Sigmoid colon (tissue), 7 donors: ENCODE measurements around the gene EPAS1. TPM values are rescaled to one million over a fixed set of nuclear protein-coding genes. Genes with fewer than 3 reads are reported as not detected.

Experiments used
- DNase-seq: peaks from one replicate; pipeline ENCODE4 v3.0.0-alpha.2; 2019
- H3K27ac ChIP-seq, 4 donors: fragments of 200-600 bp; sonication (generic); one replicate each; pipeline ENCODE4 v1.5.1; 2016 to 2019; ENCODE audit warnings: mild to moderate bottlenecking in 1 of 4
- H3K27me3 ChIP-seq, 3 donors: fragments of 200-600 bp; sonication (generic); one replicate each; pipeline ENCODE4 v1.5.1; 2019; ENCODE audit warnings: mild to moderate bottlenecking in 1 of 3
- H3K36me3 ChIP-seq, 4 donors: fragments of 200-600 bp; sonication (generic); one replicate each; pipeline ENCODE4 v1.5.1; 2016 to 2019
- H3K4me1 ChIP-seq, 4 donors: fragments of 200-600 bp; sonication (generic); one replicate each; pipeline ENCODE4 v1.5.1; 2017 to 2019
- H3K4me3 ChIP-seq, 4 donors: fragments of 200-600 bp; sonication (generic); one replicate each; pipeline ENCODE4 v1.5.1; 2017 to 2019; ENCODE audit warnings: mild to moderate bottlenecking in 2 of 4, moderate library complexity in 1 of 4
- H3K9me3 ChIP-seq, 4 donors: fragments of 200-600 bp in 3 of 4; sonication (generic) in 3 of 4; one replicate each; pipeline versions ENCODE4 v1.5.1 to v1.6.1; 2013 to 2019
- EP300 ChIP-seq, 4 donors: sonication (generic); formaldehyde crosslinking; IDR thresholded peaks; one replicate each; pipeline ENCODE4 v1.6.1; 2017; ENCODE audit warnings: antibody characterized with exemption in 4 of 4
- POLR2A ChIP-seq, 2 donors: fragments of 450-650 bp; IDR thresholded peaks; one replicate each; pipeline ENCODE4 v1.6.1; 2016; ENCODE audit warnings: antibody characterized with exemption in 2 of 2, mild to moderate bottlenecking in 2 of 2, moderate library complexity in 2 of 2
- POLR2AphosphoS5 ChIP-seq, 4 donors: sonication (generic); formaldehyde crosslinking; IDR thresholded peaks; one replicate each; pipeline ENCODE4 v1.6.1; 2017; ENCODE audit warnings: antibody characterized with exemption in 4 of 4
- WGBS, 2 donors: extraction: QIAGEN DNeasy Blood & Tissue Kit; methylation state at CpG; one replicate each; pipeline ENCODE4 v1.1.7; 2013; 5-methylcytosine and 5-hydroxymethylcytosine counted together
- intact Hi-C: fragments of 100-400 bp; cut with DNase I; formaldehyde crosslinking; loops from one replicate; pipeline ENCODE4 v1.15.1; 2023
- polyA plus RNA-seq, 3 donors: library from polyadenylated mRNA; stranded (reverse); fragments of 200-250 nt; gene quantifications; one replicate each; pipeline ENCODE4 v1.2.3, GENCODE V29; 2013
- total RNA-seq, 4 donors: library from RNA; depleted of rRNA; stranded (reverse); fragments of >200 nt; gene quantifications; one replicate each; pipeline ENCODE4 v1.1.0, GENCODE V29; 2016
- TF ChIP-seq, protein P1 (sequence below), 4 experiments: fragments of 450-650 bp in 3 of 4; fragments of 200-600 bp in 1 of 4; IDR thresholded peaks; one replicate each; pipeline ENCODE4 v1.5.1; 2016 to 2019; ENCODE audit warnings: antibody characterized with exemption in 4 of 4, mild to moderate bottlenecking in 3 of 4, moderate library complexity in 2 of 4
- donor health status: healthy with polysubstance abuse.
- donor health status: Bipolar disorder and iron deficiency.
- donor health status: healthy.

The EPAS1 gene
- total and polyA plus RNA-seq, 7 donors, result 56.8 to 97.8 (median 62.2) TPM

GRCh38 chr2:46344706-46345105 lies 47.5 kb downstream of the EPAS1 start:
- intact Hi-C loops, result no loop called here
- peaks cover 0 to 5% (median 2%) of the 10 kb centered on the region in 4 donors for H3K4me1 ChIP-seq

GRCh38 chr2:46345775-46346174 lies 48.6 kb downstream of the EPAS1 start:
- intact Hi-C loops, result no loop called here
- TF ChIP-seq POLR2A (IDR thresholded peaks at IDR 0.05) (no peak), POLR2AphosphoS5 (IDR thresholded peaks at IDR 0.05) (no peak), EP300 (IDR thresholded peaks at IDR 0.05) (no peak)
- TF ChIP-seq, protein P1, sequence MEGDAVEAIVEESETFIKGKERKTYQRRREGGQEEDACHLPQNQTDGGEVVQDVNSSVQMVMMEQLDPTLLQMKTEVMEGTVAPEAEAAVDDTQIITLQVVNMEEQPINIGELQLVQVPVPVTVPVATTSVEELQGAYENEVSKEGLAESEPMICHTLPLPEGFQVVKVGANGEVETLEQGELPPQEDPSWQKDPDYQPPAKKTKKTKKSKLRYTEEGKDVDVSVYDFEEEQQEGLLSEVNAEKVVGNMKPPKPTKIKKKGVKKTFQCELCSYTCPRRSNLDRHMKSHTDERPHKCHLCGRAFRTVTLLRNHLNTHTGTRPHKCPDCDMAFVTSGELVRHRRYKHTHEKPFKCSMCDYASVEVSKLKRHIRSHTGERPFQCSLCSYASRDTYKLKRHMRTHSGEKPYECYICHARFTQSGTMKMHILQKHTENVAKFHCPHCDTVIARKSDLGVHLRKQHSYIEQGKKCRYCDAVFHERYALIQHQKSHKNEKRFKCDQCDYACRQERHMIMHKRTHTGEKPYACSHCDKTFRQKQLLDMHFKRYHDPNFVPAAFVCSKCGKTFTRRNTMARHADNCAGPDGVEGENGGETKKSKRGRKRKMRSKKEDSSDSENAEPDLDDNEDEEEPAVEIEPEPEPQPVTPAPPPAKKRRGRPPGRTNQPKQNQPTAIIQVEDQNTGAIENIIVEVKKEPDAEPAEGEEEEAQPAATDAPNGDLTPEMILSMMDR (IDR thresholded peaks at IDR 0.05), result no peak
- Histone ChIP-seq H3K27me3 (no peaks in the 10 kb centered on the region), H3K9me3 (no peaks in the 10 kb centered on the region), H3K4me1 (peaks cover 0 to 5% (median 0%) of the 10 kb centered on the region in 4 donors), H3K36me3 (peaks cover 0 to 16% (median 0%) of the 10 kb centered on the region in 4 donors), H3K27ac (no peak overlapping the region), H3K4me3 (no peak overlapping the region)
- DNase-seq, result no peak
- WGBS, 2 donors, result 62 to 76% methylated on average over 3 of the region's 3 CpGs

More at GRCh38 chr2:46344706-46345105, 47.5 kb downstream of the EPAS1 start:
- H3K4me3 ChIP-seq, result no peak overlapping the region
- peaks cover 0 to 16% (median 0%) of the 10 kb centered on the region in 4 donors for H3K36me3 ChIP-seq
- H3K9me3 ChIP-seq, result no peaks in the 10 kb centered on the region
- H3K27ac ChIP-seq, result peak overlapping the region in 1 of 4 donors; percentile 19
- no peaks in the 10 kb centered on the region for H3K27me3 ChIP-seq
- WGBS, 2 donors, result 79 to 88% methylated on average over 5 of the region's 5 CpGs
- TF ChIP-seq POLR2A (IDR thresholded peaks at IDR 0.05), result no peak
- TF ChIP-seq, protein P1 (IDR thresholded peaks at IDR 0.05), result no peak
- no peak for TF ChIP-seq EP300 (IDR thresholded peaks at IDR 0.05)
- TF ChIP-seq POLR2AphosphoS5 (IDR thresholded peaks at IDR 0.05), result no peak
- DNase-seq, result no peak

GRCh38 chr2:46346719-46347118 lies 49.5 kb downstream of the EPAS1 start:
- no peak for TF ChIP-seq POLR2A (IDR thresholded peaks at IDR 0.05)
- intact Hi-C loops, result no loop called here
- 97% methylated on average over 10 of the region's 10 CpGs for WGBS, 2 donors
- Histone ChIP-seq H3K27me3 (no peaks in the 10 kb centered on the region), H3K27ac (no peak overlapping the region), H3K4me1 (peaks cover 0 to 10% (median 0%) of the 10 kb centered on the region in 4 donors), H3K36me3 (peaks cover 0 to 16% (median 0%) of the 10 kb centered on the region in 4 donors), H3K9me3 (no peaks in the 10 kb centered on the region), H3K4me3 (no peak overlapping the region)
- DNase-seq, result no peak

DNA sequence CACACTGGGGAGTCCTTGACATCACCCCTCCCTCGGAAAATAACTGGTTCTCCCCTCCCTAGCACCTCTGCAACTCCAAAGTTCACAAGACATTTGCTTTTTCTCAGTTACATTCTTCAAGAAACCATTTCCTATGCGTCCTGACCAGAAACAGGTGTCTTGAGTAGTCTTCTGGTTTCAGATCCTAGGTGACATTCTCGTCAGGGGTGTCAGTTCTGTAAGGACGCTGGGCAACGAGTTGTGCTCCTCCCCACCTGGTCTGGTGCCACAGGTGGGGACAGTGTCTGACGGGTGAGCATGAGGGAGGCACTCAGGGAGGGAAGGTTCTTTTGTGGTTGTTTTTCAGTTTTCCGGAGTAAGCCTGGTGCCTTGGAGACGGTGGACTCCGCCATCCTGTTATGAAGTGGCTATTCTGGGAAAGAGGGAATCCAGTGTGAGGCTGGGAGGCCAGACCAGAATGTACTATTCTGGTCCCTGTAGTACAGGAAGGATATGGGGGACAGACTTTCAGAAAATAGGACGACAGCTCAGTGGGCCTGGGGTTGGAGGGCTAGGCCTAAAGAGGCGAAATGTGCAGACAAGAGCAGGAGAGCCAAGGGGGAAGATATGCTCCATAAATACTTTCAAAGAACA lies 50.6 kb downstream of the EPAS1 start:
- intact Hi-C loops, result no loop called here
- Histone ChIP-seq H3K4me1 (peaks cover 0 to 10% (median 0%) of the 10 kb centered on the region in 4 donors), H3K27ac (no peak overlapping the region), H3K27me3 (no peaks in the 10 kb centered on the region), H3K36me3 (peaks cover 0 to 16% (median 0%) of the 10 kb centered on the region in 4 donors), H3K4me3 (no peak overlapping the region), H3K9me3 (no peaks in the 10 kb centered on the region)
- TF ChIP-seq POLR2A (IDR thresholded peaks at IDR 0.05), result no peak
- no peak for TF ChIP-seq POLR2AphosphoS5 (IDR thresholded peaks at IDR 0.05)
- TF ChIP-seq, protein P1 (IDR thresholded peaks at IDR 0.05), result no peak
- no peak for TF ChIP-seq EP300 (IDR thresholded peaks at IDR 0.05)
- DNase-seq, result no peak
- 72 to 89% methylated on average over 11 of the region's 11 CpGs for WGBS, 2 donors

DNA sequence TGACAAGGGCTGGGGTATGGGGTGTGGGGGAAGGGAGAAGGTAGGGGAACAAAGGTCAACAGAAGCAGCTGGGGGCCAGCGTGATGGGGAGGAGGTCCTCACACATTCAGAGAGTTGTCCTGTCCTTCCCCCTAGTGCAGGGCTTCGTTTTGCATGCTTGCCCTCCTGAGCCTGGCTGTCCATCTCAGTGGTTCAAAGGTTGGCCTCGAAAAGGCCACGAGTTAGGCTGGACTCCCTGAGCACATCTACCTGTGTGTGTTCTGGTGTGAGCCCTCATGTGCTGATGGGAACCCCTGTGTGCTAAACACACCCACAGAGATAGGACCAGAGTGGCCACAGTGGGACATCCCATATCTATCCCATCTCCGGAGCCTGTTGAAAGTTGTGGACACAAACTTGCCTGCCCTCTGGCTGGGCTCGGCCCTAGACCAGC lies 51.9 kb downstream of the EPAS1 start:
- Histone ChIP-seq H3K36me3 (peaks cover 0 to 16% (median 0%) of the 10 kb centered on the region in 4 donors), H3K9me3 (no peaks in the 10 kb centered on the region), H3K4me3 (no peak overlapping the region), H3K4me1 (peaks cover 0 to 10% (median 0%) of the 10 kb centered on the region in 4 donors), H3K27ac (no peak overlapping the region), H3K27me3 (no peaks in the 10 kb centered on the region)
- intact Hi-C loops, result no loop called here
- TF ChIP-seq, protein P1 (IDR thresholded peaks at IDR 0.05), result no peak
- no peak for TF ChIP-seq POLR2A (IDR thresholded peaks at IDR 0.05)
- WGBS, 2 donors, result 86 to 88% methylated on average over 6 of the region's 6 CpGs
- no peak for DNase-seq
